BJ (cell line): ENCODE measurements around the gene PLD5. TPM values are rescaled to one million over a fixed set of nuclear protein-coding genes. Genes with fewer than 3 reads are reported as not detected.
"Not testable (repeated sequence)": the region's sequence is repeated elsewhere in the genome, so short reads cannot be mapped to it uniquely, and the experiment has no call there.

Source experiments
- CTCF ChIA-PET: fragments of 350-600 bp; formaldehyde crosslinking; extraction: SDS; loops from one replicate; lab custom pipeline; 2021; ENCODE audit warnings: antibody characterized with exemption, inconsistent platforms; lab: Yijun Ruan, JAX
- POLR2A ChIA-PET: fragments of 300-600 bp; sonication (Branson Sonifier 250); formaldehyde crosslinking; extraction: SDS; loops from one replicate; lab custom pipeline; 2021; ENCODE audit warnings: antibody characterized with exemption; lab: Charles Lee
- DNase-seq: peaks from one replicate; pipeline ENCODE4 v3.0.0-alpha.2; 2011; ENCODE audit warnings: low read depth
- H3K27me3 ChIP-seq: 2 replicates; pipeline ENCODE4 v1.6.0; 2011; ENCODE audit warnings: low read length; ENCODE audit not compliant: control insufficient read depth, insufficient read depth
- H3K36me3 ChIP-seq: 2 replicates; pipeline ENCODE4 v1.5.1; 2011; ENCODE audit warnings: low read length; ENCODE audit not compliant: control insufficient read depth, insufficient read depth
- H3K4me3 ChIP-seq: 2 replicates; pipeline ENCODE4 v1.5.1; 2011; ENCODE audit warnings: low read depth, mild to moderate bottlenecking, control low read depth, low read length
- CTCF ChIP-seq: IDR thresholded peaks from 2 replicates; pipeline ENCODE4 v1.5.1; 2011; ENCODE audit warnings: low read depth, mild to moderate bottlenecking, control low read depth, inconsistent platforms, low read length, moderate library complexity; ENCODE audit not compliant: insufficient read depth
- polyA plus RNA-seq: library from polyadenylated mRNA; depleted of rRNA; stranded (reverse); fragments of >200 nt; gene quantifications from 2 replicates; pipeline ENCODE4 v1.2.3, GENCODE V29; 2011

PLD5 gene
- polyA plus RNA-seq, 1 experiment, result not detected

- ChIA-PET CTCF (no interaction called here), POLR2A (no interaction called here)
- Histone ChIP-seq H3K27me3 (no peaks in the 10 kb centered on the region), H3K4me3 (no peak overlapping the region), H3K36me3 (no peaks in the 10 kb centered on the region)
- no peak for TF ChIP-seq CTCF
- no peak for DNase-seq
Observed at GRCh38 chr1:242240077-242240476, 284.4 kb downstream of the PLD5 start.

DNA sequence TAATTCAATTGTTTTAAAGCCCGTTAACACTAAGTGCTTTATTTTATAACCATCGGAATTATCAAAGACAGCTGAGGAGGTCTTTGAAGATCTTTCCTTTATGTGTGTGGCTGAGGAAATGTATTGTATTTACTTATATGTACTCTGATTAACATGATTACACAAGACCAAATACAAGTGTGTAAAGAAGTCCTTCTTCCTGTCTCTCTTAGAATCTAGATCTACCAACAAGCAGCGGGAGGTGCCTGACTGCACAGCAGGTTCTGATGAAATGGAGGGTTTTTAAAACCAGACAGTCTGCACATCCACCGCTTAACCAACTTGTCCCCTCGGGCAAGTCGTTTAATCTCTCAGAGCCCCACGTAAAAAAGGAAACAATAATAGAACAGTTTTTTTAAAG is 285.1 kb downstream of the PLD5 start:
- CTCF ChIA-PET, result no interaction called here
- no peak overlapping the region for H3K4me3 ChIP-seq
- no peak for DNase-seq
- POLR2A ChIA-PET, result no interaction called here
- TF ChIP-seq CTCF, result no peak
- H3K27me3 ChIP-seq, result no peaks in the 10 kb centered on the region
- no peaks in the 10 kb centered on the region for H3K36me3 ChIP-seq

- no peaks in the 10 kb centered on the region for H3K27me3 ChIP-seq
- H3K36me3 ChIP-seq, result no peaks in the 10 kb centered on the region
- POLR2A ChIA-PET, result no interaction called here
- no peak for DNase-seq
- CTCF ChIA-PET, result no interaction called here
- TF ChIP-seq CTCF, result no peak
- H3K4me3 ChIP-seq, result no peak overlapping the region
Observed at GRCh38 chr1:242237051-242237450, 287.4 kb downstream of the PLD5 start.

GRCh38 chr1:242228991-242229390 is 295.5 kb downstream of the PLD5 start:
- CTCF ChIA-PET, result no interaction called here
- POLR2A ChIA-PET, result no interaction called here
- no peak for TF ChIP-seq CTCF
- H3K27me3 ChIP-seq, result no peaks in the 10 kb centered on the region
- no peak for DNase-seq
- no peak overlapping the region for H3K4me3 ChIP-seq
- no peaks in the 10 kb centered on the region for H3K36me3 ChIP-seq

DNA sequence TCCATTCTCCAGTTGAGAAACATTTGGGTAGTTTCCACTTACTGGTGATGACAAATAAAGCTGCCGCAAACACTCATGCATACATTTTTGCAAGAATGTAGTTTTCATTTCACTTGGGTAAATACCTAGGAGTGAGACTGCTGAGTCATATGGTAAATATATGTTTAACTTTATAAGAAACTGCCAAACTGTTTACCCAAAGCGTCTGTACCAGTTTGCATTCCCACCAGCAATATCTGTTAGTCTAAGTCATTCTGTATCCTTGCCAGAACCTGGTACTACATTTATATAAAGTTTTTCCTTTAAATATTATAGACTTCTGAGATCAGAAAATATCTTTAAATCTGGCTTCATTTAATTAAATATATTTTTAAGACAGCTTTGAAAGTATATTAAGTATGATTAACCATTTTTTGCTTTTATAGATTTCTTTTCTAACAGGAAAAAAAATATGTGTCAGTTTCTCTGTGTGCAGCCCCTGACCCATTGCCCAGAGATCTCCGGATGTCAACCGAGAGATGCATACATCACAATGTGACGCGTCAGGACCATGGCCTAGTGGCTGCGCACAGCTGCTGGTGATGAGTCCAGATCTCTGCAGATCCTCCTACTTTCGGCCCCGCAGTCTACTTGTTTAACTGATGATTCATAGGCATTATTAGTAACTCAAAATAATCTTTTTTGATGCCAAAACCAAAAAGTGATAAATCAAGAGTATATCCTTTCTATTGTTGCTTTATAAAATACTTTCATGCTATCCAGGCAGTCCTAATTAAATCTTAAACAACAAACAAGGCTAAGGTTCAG is 298.5 kb downstream of the PLD5 start:
- Histone ChIP-seq H3K4me3 (no peak overlapping the region), H3K36me3 (no peaks in the 10 kb centered on the region), H3K27me3 (no peaks in the 10 kb centered on the region)
- CTCF ChIA-PET, result no interaction called here
- no peak for DNase-seq
- POLR2A ChIA-PET, result no interaction called here
- no peak for TF ChIP-seq CTCF

DNA sequence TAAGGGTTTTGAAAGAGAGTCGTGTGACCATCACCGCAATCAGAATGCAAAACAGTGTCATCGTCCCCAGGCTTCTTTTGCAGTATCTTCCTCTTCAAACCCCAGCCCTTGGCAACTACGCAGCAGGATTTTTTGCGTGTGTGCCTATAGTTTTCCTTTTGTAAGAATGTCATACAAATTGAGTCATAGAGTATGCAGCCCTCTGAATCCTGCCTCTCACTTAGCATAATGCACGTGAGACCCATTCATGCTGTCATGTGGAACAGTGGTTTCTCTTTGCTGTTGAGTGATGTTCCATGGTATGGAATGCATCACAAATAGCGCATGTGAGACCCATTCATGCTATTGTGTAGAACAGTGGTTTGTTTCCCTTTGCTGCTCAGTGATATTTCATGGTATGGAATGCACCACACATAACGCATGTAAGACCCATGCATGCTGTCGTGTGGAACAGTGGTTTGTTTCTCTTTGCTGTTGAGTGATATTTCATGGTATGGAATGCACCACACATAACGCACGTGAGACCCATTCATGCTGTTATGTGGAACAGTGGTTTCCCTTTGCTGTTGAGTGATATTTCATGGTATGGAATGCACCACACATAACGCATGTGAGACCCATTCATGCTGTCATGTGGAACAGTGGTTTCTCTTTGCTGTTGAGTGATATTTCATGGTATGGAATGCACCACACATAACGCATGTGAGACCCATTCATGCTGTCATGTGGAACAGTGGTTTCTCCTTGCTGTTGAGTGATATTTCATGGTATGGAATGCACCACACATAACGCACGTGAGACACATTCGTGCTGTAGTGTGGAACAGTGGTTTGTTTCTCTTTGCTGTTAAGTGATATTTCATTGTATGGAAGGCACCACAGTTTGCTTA is 299.4 kb downstream of the PLD5 start:
- POLR2A ChIA-PET, DNase-seq, H3K27me3 ChIP-seq, H3K4me3 ChIP-seq, H3K36me3 ChIP-seq: not testable (repeated sequence)
- CTCF ChIA-PET, result interaction anchor here (0.5 kb wide), 1 partner anchor 187 kb away, joined by 3 read pairs; no protein-coding TSS in a partner anchor
